Activated naive CD4-positive, alpha-beta T cell treated with Interleukin-2 at 50 U/mL for 16 hours (primary cell): ENCODE data around the gene TMEM51.

ENCODE experiments used
- DNase-seq: peaks from one replicate; pipeline ENCODE4 v3.0.0-alpha.2; 2020

Gene TMEM51

DNA sequence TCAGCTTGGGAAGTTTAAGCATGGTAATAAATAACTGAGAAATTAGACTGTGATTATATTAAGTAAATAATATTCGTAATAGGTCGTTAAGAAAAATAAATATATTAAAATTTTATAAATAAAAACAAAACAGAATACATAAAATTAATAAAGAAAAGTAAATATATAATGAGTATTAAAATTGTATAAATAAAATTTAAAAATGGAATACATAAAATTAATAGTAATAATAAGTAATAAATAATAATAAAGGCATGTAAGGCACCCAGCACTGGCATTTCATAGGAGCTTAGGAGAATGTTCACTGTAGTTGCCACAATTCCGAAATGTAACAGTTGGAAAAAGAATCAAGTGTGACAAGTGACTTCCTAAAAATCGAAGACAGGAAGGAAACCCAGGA is 47.7 kb downstream of the TMEM51 start:
- no peak for DNase-seq

DNA sequence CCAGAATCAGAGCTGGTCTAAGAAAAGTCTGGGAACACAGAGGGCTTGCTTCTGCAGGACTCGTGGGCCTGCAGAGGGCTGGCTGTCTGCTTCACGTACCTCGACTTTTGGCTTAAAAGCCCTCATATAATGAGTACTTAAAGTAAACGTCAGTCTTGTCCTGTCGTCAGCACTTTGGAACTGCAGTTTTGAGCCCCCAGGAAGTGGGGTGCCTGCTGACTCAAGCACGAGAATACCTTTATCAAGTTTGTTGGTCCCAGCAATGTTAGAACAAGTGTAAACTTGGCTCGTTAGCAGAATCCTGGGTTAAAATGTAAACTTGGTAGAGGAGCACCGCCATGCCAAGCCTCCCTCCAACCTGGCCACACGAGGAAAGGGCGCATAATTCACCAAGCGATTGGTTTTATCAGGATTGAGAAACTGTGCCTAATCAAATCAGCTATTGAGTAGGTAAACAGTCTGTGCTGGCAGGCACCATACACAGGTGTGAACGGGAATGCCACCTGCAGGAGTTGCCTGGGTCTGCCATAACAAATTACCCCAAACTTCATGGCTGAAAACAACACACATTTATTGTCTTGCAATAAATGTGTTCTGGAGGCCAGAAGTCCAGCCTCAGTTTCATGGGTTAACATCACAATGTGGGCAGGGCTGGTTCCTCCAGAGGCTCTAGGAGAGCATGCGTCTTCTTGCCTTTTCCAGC is 48.5 kb downstream of the TMEM51 start:
- DNase-seq = no peak

DNA sequence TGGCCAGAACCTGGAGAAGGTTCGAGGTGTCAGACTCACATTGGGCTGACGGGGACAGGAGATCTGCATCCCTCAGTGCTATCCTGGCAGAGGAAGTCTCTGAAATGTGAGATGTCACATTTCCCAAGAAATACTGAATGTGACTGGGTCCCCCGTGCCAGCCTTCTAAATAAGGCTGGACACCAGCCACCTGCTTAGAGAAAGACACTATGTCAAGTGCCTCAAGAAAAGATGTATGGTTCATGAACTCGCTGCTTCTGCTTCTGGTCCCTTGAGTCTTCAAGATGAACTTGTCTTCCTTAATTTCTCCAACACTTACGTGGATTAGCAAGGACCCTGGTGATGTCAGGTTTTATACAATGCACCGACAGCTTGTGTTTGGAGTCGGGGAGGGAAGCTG is 51.4 kb downstream of the TMEM51 start:
- no peak for DNase-seq

DNA sequence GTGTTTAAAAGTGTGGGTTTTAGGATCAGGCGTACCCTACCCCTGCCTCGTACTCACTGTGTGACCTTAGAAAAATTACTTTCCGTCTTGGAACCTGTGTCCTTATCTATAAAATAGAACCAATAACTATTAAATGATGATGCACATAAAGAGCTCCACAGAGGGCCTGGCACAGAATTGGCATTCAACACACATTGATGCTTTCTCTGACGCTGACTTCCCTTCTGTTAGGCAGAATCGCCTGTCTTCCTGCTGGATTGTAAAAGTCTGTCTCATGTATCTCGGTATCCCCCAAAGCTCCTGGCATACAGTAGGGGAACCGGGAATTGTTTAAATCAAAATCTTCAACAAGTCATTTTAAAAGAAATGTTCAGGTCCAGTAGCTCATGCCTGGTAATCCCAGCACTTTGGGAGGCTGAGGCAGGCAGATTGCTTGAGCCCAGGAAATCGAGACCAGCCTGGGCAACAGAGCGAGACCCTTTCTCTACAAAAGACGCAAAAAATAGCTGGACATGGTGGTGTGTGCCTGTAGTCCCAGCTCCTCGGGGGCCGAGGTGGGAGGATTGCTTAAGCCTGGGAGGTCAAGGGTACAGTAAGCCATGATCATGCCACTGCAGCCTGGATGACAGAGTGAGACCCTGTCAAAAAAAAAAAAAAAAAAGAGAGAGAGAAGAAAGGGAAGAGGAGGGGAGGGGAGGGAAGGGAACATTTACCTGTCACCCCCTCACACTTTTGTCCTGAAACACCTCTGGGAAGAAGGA is 52.2 kb downstream of the TMEM51 start:
- DNase-seq = no peak

DNA sequence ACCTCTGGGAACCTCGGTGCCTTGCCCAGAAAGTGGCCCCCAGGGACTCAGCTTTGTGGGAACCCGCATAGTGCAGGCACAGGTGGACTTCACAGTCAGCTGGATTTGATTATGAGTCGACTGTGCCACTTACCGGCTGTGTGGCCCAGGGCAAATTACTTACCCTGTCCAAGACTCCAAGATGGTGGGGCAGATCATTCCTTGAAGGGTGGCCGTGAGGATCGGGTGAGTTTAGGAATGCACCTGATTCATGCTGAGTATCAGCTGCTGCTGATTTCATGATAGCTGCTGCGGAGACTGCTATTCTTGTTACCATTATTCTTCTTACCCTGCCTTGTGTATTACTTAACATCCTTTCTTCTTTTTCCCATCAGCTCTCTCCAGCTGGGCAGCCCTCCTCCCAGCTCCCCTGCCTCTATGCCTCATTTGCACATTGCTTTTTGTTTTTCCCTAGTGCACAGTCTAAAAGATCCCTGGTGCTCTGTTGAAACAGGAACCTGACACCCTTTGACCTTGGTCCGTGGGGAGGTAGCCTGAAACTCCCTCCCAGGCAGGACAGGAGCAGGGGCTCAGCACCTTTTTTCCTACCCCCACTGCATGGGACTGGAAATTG is 53.0 kb downstream of the TMEM51 start:
- DNase-seq = no peak

DNA sequence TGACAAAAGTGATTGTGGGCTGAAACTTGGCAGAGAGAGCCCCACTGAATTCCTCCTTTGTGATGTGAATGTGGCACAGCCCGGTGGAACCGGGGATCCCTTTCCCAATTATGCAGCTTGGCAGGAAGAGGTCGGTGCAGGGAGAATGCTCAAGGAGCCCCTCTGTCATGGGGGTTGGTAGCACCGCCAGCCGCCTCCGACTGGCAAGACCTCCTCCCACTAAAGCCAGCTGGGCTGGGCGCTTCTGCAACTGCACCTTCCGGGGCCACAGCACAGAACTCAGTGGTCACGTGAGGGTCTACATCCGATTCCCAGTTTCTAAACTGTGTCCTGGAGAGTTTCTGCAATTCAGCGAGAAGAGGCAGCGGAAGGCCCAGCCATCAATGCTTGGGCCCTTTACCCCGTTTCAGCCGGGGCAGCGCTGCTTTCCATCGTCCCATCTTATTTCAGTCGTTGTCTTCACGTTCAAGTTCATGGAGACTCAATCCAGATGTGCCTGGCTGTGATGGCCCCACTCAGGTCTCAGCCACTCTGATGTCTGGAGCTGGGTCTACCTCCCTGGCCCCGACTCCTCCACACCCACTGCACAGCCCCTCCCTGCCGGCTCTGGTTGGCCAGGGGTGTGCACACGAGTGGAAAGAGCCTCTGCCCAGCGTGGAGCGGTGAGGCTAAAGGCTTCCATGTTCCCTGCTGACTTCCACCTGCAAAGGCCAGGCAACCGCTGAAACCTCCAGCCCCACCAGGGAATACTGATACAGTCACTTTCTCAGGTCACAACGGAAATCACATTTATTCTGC is 53.7 kb downstream of the TMEM51 start:
- no peak for DNase-seq

DNA sequence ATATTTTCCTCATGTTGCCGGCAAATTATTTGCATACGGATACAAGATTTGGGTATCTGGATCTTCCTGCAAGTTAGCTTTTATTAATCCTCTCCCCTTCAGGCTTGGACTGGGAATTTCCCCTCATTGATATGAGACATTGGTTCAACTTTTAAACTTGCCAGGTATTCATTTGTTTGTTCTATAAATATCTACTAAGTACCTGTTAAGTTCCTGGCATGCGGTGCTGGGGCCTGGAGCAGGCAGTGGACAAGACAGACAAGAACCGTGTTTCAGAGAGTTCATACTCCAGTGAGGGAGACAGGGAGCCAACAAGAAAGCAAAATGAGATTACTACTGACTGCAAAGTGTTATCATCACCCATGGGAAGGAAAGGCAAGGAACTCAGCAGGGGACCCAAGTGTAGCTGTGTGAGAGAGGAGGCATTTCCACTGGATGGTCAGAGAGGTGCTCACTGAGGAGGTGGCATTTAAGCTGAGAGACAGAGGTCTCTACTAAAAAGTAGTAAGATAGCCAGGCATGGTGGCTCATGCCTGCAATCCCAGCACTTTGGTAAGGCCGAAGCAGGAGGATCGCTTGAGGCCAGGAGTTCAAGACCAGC is 54.4 kb downstream of the TMEM51 start:
- DNase-seq = no peak

DNA sequence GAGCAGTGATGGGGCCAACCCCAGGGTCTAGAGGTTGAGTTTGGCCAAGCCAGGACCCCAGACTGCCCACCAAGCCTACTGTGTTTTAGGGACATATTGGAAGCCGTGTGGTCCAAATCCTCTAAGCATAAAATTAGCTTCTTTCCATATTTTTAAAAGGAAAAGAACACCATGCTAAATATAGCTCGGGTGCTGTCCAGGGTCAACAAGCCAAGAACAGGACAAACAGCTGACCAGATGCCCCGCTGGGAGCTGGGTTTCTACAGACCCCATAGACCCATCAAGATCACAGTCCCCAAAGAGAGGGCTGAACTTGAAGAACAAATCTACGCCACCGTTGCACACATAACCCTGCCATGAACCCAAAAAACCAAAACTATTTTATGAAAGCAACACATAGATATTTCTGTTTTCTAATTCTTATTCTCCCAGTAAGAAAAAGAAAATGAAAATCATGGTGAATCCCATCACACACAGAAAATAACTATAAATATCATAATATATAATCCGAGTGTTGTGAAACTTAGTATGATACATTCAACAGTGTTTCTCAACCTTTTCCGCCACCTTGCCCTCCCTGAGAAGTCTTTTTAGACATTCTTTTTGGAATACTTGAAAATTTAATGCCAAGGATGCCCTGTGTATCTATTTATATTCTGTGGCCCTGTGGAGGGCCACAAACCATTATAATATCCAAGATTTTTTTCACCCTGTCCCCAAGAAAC is 57.3 kb downstream of the TMEM51 start:
- DNase-seq = no peak

DNA sequence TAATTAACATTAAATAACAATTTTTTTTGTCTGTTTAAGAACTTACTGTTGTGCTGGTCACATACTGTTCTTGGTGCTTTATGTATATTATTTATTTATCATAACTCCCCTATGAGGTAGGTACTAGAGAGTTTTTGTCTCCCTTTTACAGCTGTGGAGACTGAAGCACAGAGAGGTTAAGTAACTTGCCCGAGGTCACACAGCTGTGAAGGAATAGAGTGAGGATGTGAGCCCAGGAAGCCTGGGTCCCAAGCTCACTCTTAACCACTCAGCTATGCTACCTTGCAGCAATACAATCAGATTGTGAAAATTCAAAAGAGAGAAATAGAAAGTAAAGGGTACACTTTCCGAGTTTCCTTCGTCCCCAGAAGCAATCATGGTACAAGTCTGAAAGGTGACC is 57.9 kb downstream of the TMEM51 start:
- no peak for DNase-seq

DNA sequence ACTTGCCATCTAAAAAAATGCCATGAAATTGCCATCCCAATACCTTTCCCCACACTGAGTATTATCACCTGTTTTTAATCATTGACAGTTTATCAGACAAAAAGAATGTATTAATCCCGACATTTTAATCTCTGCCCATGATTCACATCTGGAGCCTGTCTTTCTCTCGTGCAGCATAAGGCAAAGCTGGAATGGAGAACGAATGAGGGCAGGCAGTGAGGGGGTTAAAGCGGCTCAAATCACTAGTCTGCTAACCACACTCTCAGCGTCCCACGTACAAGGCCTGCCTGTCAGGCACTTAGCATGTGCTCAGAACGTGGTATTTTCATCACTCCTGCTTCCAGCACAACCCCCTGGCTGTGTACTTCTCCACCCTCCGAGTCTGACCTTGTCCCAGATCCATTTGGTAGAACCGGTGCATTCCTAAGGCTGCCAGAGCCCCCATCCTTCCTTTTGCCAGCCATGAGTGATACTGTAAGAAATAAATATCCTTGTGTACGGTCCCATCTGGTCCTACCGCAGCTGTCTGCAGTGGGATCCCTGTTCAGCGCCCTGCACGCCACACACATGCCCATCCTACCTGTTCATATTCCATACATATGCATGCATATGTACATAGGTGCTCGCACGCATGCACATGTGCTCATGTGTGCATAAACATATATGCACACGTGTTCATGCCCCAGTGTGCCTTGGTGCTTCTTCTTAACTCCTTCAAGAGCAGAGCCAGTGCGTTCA is 58.8 kb downstream of the TMEM51 start:
- DNase-seq = no peak

DNA sequence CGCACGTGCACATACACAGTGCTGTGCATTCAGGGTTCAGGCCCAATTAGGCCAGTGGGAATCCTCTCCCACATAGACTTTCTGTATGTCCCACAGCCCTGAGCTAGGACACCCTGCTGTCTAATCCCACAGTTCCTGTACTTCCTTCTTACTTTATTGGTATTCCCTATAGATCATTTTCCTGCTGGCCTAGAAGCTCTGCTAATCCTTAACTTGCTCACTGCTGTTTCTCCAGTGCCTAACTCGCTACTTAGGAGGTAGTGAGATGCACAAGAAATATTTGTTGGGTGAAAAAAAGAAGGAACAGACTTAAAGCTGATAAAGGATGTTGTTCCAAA is 59.4 kb downstream of the TMEM51 start:
- no peak for DNase-seq

DNA sequence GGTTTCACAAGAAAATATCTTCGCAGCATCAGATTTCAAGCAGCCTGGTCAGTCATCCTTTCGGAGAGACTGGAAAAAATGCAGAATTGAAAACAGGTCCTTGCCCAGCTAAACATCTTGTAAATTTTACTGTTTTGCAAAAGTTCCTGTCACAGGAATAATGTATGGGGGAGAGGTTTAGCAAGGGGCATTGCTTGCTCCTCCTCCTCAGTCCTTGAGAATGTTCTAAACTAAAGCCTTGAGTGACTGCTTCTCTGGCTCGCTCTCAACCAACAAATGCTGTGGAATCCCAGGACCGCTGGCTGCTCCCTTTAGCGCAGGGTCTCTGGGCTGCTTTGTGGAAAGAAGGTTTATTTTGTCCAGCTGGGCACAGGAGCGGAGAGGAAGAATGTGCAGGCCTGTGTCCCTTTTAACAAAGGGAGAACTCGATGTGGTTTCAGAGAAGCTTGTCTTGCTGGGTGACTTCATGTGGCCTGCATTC is 59.8 kb downstream of the TMEM51 start:
- DNase-seq = no peak

DNA sequence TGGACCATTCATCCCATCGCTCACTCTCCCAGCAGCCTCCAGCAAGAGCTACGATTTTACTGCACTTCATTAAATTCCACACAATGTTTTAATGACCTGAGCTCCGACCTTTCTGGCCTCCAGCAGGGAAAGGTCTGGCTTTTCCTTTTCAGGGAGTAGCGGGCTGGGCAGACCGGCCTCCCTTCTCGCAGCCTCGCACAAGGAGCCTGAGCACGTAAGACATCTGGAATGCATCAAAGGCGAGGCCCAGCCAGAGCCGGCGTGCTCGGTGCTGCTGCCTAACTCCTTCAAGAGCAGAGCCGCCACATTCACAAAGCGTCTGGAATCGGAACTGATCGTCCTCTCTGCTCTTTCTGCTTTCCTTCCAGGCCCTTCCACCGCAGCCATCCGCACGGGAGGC is 61.0 kb downstream of the TMEM51 start:
- DNase-seq = no peak

DNA sequence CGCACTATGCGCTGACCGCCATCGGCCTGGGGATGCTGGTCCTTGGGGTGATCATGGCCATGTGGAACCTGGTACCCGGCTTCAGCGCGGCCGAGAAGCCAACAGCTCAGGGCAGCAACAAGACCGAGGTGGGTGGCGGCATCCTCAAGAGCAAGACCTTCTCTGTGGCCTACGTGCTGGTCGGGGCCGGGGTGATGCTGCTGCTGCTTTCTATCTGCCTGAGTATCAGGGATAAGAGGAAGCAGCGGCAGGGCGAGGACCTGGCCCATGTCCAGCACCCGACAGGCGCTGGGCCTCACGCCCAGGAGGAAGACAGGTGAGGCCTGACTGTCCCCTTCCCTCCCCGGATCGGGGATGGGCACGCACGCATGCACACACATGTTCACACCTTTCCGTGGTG is 61.6 kb downstream of the TMEM51 start:
- DNase-seq = no peak

DNA sequence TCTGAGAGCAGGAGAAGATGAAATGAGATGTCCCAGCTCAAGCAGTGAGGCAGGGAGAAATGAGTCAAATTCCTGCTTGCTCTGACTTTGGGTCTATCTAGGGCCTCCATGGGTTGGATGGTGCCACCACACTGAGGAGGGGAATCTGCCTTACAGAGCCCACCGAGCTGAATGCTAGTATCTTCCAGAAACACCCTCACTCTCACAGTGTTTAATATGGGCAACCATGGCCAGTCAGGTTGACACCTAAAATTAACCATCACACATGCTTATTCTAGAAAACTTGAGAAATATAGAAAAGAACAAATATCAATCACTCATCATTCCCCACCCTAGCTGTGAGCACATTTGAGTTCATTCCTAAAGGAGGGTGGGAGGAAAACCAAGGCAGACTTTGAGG is 64.1 kb downstream of the TMEM51 start:
- DNase-seq = no peak

DNA sequence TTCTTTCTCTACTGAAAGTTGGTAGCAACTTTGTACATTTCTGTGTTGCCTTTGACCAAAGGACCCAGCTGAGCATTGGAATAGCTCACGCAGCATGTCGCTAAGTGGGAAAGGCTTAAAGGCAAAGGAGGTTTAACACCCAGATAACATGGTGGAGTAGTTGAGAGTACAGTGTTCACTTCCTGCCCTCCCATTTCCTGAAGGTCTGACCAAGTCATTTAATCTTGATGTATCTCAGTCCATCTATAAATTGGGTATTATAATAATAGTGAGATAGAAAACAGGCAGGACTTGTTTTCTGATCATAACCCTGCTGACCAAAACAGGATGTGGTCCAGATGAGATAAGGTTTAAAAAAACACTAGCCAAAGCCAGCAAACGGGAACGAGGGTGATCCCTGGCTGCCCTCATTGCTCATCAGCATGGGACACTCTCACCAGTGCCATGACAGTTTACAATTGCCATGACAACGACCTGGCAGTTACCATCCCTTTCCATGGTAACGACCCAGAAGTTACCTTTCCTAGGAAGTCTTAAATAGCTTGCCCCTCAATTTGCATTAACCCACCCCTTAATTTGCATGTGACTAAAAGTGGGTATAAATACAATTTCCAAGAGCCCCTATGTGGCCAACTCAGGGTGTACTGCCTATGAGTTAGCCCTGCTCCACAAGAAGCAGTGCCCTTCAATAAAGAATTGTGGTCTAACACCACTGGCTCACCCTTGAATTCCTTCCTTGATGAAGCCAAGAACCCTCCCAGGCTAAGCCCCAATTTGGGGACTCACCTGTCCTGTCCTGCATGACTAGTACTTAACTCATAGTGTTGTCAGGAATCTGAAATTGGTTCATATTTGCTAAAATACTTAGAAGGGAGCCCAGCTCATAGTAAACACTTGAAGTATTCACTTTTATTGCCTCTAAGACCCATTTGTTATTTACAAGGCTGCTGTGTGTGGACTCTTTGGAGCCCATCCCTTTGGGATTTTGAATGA is 65.0 kb downstream of the TMEM51 start:
- no peak for DNase-seq

DNA sequence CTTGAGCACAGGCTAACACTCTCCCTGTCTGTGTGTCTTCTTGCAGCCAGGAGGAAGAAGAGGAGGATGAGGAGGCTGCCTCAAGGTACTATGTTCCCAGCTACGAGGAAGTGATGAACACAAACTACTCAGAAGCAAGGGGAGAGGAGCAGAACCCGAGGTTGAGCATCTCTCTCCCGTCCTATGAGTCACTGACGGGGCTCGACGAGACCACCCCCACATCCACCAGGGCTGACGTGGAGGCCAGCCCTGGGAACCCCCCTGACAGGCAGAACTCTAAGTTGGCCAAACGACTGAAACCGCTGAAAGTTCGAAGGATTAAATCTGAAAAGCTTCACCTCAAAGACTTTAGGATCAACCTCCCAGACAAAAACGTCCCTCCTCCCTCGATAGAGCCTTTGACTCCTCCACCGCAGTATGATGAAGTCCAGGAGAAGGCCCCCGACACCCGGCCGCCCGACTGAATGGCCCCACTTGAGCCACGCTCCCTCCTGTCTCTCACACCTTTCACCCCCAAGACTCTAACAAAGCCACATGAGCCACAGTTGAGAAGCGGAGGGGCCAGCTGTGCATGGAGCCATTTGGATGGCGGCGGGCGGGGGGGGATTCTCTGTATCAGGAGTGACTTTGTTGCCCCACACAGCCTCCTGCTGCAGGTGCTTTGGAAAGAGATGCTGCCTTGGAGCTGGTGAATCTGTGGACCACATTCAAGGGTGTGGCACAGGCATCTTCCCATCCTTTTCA is 65.9 kb downstream of the TMEM51 start:
- no peak for DNase-seq

DNA sequence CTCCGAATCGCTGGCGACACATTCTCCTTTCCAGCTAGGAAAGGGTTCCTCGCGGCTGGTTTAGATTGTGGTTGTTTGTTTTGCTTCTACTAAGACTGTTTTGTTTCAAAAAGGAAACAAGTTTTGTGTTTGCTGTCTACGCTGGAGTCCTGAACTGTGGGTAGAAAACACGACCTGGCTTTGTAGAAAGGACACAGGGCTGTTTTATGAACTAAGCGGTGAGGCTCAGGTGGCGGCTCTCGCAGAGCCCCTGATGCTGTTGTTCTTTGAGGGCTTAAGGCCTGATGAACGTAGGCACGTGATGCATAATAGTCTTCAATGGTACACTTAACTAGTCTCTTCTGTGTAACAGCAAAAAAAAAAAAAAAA is 66.5 kb downstream of the TMEM51 start:
- DNase-seq = no peak

DNA sequence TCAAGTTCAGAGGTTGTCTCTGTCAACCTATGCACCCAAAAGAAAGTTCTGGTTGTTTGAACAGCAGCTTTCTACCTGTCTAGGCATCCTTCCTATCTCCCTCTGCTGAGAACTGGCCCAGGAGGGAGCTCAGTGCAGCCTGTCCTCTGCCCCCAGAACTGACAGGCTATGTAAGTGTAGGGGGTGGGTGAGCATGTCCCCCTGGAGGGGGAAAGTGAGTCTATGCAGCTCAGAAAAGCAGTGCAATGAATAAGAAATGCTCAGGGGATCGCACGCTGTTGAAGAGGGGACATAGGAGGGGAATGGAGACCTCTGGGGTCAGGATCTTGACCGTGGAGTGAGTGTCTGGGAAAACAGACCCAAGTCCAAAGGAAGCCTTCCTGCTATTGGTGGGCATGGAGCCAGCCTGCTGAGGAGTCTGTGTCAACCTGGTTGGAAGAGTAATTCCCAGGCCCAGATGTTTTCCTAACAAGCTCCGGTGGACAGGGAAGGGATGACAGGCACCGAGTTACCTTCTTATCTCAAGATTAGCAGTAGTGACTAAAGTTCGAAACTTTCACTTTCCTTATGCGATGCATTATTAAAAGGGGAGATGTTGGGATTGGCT is 67.4 kb downstream of the TMEM51 start:
- DNase-seq = no peak
